ENCODE results near the gene GABBR1.
A peak's percentile ranks its signal among the peaks of the same experiment; 100 is the strongest.

GABBR1 gene

DNA sequence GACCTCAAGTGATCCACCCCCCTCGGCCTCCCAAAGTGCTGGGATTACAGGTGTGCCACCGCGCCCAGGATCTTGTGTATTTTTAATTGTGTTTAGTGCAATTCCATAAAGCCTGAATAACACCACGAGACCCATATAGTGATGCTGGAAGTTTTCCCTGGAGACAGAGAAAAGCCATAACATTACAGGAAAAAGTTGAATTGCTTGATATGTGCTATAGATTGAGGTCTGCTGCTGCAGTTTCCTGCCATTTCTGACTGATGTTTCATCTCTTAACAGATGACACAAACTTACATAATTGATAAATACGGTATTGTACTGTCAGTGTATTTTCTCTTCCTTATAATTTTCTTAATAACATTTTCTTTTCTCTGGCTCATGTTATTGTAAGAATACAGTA lies 66.1 kb downstream of the GABBR1 start:
- no peak for DNase-seq (ENCODE audit: low read depth in 2 of 2)

DNA sequence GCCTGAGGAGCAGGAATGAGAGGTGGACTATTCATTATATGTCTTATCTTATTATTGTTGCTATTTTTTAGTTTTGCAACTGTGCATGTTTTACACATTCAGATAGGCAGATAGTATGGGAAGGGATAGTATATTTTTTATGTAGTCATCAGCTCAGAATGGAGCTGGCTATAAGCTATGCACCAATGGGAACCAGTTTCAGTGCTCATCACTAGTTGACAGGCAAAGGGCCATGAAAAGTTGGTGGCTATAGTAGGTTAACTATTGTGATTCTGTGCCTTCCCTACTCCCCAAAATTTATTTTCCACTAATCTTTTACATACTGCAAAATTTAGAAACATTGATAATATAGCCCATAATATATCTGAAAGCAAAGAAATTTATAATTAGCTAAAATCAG lies 68.1 kb downstream of the GABBR1 start:
- DNase-seq (ENCODE audit: low read depth in 2 of 2) = no peak

DNA sequence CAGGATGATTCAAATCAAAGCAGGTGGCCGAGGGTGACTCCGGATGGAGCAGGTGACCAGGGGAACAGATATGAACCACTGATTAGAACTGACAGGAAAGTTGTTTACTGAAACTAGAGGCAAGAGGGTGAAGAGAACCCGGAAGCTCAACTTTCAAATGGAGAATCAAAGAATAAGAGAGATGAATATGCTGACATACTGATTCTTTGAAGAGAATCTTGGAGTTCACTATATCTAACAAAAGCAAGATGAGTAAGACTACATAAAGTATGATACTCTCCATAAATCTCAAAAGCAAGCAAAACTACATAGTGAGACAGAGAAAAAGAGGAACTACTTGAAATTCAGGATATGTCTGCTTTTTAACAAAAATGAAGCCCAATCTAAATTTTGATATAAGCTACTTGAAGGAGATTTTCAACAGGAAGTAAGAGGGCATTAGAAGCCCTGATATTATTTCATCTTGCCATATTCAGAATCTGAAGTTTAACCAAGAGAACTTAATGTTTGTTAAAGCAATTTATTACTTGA lies 69.5 kb downstream of the GABBR1 start:
- no peak for DNase-seq (ENCODE audit: low read depth in 2 of 2)

DNA sequence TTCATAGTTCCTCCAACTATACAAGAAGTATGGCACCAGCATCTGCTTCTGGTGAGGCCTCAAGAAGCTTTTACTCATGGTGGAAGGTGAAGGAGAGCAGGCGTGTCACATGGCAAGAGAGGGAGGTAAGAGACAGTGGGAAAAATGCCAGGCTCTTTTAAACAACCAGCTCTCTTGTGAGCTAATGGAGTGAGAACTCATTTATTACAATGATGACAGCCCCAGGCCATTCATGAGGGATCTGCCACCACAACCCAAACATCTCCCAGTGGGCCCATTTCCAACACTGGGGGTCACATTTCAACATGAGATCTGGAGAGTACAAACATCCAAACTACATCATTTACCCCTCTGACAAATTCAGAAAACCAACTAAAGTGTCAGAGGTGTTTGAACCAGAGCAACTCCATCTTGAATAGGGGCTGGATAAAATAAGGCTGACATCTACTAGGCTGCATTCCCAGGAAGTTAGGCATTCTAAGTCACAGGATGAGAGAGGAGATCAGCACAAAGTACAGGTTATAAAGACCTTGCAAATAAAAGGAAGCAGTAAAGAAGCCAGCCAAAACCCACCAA lies 71.3 kb downstream of the GABBR1 start:
- no peak for DNase-seq (ENCODE audit: low read depth in 2 of 2)

DNA sequence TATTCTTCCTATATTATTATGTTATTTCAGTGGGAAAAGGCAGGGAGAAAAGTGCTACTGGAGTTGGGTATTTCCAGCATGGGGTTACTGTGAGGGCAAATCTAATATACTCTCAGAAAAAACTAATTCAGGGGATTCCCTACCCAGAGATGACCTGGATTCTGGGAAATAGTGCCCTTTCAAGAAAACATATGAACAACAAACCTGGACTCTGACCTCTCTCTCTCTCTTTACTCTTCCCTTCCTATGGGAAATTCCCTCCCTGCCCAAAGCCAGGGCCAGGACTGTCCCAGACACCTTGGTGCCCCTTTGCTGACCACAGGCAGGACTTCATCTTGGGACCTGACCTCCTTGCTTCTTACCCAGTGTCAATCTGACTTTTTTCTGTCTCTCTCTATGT lies 71.9 kb downstream of the GABBR1 start:
- DNase-seq (ENCODE audit: low read depth in 2 of 2) = no peak

DNA sequence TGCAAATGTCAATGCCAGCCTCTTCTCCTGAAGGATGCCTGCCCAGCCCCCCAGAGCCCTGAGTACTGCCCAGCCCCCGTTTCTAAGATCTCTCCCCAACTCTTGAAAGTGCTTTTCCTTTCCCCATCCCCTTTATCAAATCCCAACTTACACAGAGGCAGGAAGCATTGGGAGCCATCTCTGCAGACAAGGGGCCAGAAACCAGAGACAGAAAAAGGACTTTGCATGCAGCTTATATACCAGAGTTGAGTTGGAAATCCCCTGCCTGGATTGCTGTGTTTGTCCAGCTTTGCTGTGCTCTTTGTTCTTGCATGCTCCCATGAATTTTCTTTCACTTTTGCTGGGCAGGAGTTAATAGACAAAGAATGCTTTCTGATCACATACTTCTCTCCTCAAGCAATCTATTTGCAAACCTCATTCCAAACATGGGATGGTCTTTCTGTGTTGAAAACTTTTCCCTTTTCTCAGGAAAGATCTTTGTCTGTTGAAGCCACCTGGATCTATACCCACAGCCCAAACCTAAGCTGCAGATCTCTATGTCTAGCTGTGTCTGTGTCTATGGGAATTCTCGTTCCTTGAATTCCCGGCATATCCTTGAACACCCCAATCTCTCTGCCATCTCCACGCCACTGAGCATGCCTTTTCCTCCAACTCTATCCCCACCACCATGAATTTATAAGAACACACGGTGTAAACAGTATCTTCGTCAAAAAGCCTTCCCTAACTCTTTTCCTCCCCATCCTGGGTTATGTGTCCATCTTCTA lies 73.3 kb downstream of the GABBR1 start, which contains the start of gene UBD:
Gene UBD (minus strand): TSS at position 209 of the 764 bp plus-strand sequence. CDS start 31 bp downstream, at position 178.
- DNase-seq (ENCODE audit: low read depth in 2 of 2) = no peak

DNA sequence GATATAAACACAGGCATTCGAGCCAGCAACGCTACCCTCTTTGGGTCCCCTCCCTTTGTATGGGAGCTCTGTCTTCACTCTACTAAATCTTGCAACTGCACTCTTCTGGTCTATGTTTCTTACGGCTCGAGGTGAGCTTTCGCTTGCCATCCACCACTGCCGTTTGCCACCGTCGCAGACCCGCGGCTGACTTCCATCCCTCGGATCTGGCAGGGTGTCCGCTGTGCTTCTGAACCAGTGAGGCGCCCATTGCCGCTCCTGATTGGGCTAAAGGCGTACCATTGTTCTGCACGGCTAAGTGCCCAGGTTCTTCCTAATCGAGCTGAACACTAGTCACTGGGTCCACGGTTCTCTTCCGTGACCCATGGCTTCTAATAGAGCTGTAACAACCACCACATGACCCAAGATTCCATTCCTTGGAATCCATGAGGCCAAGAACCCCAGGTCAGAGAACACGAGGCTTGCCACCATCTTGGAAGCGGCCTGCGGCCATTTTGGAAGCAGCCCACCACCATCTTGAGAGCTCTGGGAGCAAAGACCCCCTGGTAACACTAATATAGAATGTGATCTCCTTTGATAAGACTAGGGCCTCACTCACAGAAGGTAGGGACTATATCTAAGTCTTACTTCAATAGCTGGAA lies 74.4 kb downstream of the GABBR1 start:
- no peak for DNase-seq (ENCODE audit: low read depth in 2 of 2)

DNA sequence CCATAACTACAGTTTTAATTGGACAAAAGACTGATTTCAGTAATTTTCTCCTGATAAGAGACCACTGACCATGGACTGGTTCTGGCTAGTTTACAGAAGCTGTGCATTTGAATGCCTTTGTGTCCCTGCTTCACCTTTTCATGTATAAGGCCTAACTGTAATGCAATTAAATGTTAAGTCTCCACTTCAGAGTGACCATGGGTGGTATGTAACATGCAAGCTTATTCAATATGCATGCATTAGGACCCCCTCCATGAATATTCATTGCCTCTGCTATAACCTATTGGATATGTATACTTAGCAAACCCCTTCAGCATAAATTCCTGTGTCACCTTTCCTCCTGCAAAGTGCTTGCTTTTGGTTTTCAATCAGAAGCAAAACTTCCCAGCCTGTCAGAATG lies 75.7 kb downstream of the GABBR1 start:
- DNase-seq (ENCODE audit: low read depth in 2 of 2) = no peak

DNA sequence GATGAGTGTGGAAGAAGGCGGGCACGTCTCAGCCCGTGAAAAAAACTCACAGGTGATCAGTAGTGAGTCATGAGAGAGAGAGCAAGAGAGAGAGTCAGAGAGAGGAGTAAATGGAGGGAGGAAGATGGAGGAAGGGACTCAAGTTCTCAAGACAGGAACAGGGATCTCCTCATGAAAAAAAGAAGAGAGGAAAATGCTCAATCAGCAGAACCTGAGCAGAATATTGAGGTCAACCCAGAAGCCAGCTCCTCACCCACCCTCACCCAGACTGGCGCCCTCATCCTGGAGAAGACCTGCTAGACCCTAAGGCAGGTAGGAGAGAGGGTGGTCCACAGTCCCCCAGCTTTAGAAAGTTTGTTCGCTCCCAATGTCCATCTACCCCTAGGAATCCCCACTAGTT lies 78.2 kb downstream of the GABBR1 start:
- DNase-seq (ENCODE audit: low read depth in 2 of 2) = no peak

DNA sequence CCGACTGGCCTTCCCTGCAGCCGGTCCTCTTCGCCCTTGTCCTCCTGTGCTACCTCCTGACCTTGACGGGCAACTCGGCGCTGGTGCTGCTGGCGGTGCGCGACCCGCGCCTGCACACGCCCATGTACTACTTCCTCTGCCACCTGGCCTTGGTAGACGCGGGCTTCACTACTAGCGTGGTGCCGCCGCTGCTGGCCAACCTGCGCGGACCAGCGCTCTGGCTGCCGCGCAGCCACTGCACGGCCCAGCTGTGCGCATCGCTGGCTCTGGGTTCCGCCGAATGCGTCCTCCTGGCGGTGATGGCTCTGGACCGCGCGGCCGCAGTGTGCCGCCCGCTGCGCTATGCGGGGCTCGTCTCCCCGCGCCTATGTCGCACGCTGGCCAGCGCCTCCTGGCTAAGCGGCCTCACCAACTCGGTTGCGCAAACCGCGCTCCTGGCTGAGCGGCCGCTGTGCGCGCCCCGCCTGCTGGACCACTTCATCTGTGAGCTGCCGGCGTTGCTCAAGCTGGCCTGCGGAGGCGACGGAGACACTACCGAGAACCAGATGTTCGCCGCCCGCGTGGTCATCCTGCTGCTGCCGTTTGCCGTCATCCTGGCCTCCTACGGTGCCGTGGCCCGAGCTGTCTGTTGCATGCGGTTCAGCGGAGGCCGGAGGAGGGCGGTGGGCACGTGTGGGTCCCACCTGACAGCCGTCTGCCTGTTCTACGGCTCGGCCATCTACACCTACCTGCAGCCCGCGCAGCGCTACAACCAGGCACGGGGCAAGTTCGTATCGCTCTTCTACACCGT lies 79.5 kb downstream of the GABBR1 start:
- peak in 1 of 2 experiments; percentile 6 for DNase-seq (ENCODE audit: low read depth in 2 of 2)

DNA sequence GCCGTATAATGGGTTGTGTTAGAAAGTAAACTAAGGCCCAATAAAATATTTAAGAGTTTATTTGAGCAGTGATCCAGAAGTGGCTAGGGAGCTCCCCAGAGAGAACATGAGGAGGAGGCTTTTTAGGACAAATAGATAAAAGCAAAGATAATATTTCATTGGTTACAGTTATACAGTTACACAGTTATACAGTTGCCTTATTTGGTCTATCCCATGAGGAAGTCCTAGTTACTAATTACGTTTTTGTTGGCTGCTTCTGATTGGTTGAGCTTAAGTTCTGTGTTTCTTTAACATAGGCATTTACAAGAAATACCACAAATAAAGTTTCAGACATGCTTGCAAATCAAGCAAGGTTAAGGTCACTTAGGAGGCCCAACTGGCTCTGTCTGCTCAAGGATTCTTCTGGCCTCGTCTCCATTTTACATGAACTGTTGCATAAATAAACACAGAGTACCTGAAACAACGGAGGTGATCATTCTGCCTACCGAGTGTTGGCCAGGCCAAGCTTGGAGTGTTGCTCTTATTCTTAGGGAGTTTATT lies 80.4 kb downstream of the GABBR1 start:
- peak; percentile 6 to 13 for DNase-seq (ENCODE audit: low read depth in 2 of 2)

DNA sequence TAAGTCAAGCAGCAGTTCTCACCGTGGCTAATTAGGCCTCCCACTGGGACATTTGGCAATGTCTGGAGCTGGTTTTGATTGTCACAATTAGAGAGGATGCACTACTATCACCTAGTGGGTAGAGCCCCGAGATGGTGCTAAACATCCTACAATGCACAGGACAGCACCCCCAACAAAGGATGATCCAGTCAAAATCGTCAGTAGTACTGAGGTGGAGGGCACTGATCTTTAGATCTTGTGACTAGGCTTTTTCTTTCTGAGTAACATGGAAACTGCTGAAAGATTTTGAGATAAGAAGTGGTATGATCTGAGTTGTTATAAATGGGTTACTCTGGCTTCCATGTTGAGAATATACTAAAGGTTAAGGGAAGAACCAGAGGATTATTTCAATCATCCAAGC lies 85.4 kb downstream of the GABBR1 start:
- no peak for DNase-seq (ENCODE audit: low read depth in 2 of 2)

DNA sequence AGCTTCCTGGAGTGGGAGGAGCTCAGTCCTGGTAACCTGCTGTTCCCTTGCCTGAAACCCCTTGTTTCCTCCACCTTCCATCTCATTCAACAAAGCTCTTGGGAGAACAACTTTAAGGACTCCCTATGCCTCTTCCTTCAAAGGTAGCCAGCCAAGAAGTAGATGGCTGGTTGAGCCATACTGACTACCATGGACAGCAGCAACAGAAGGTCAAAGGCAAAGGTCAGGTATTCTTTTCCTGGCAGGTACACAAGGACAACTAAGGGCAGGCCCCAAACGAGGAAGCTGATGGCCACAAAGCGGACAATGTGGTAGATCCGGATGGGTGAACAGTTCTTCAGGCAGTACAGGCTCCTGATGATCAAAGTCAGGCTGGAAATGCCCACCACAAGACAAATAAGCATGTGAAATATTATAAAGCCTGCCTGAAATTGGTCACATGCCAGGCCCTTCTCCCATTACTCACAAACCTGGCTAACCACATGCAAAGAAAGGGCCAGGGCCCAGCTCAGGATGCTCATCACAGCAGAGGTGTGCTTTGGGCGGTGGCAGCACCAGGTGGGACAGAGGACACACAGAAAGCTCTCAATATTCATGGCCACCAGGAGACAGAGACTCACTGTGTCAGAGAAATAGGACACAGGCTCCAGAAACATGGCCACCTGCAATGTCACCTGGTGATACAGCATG lies 95.1 kb downstream of the GABBR1 start:
- DNase-seq (ENCODE audit: low read depth in 2 of 2) = no peak

DNA sequence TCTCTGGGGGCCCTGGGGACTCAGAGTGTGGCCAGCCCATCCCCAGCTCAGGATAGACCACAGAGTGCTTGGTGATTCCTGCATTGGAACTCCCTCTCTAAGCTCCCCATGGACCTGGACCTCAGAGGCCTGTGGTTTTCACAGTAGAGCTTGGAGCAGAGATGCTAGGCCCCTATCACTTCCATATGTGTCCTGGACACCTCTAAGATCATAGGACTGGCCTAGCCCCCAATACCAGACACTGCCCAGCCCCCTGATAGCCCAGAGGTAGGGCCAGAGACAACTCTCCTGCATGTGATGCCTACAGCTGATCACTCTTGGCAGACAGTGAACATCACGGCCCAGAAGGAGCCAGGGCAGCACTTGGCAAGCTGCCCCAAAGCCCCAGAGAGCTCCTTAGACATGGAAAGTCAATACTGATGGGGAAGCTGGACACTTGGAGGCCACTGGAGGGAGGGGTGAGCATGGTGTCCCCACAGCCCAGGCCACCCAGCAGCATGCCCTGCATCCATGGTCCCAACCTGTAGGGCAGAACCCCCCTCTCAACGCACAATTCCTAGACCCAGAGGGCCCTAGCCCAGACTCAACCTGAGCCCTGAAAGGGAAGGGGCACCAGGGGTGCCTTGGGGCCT lies 100.5 kb downstream of the GABBR1 start:
- DNase-seq (ENCODE audit: low read depth in 2 of 2) = no peak

DNA sequence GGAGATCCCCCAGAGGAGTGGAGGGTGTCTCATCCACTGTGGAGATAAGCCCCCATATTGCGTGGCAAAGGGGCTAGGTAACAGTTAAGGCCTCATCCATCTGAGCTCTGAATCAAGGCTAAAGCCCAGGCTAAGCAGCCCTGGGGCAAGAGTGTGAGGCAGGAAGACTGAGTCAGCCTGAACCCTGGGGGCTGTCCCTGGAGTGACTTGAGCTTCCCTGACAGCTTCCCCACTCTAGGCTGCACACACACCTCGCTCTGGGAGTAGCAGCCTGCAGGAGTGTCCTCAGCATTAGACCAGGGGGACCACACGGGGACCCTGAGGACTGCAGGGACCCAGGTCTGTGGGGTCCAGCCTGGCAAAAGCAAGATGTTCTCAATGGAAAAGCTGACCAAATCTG lies 101.3 kb downstream of the GABBR1 start:
- DNase-seq (ENCODE audit: low read depth in 2 of 2) = no peak

DNA sequence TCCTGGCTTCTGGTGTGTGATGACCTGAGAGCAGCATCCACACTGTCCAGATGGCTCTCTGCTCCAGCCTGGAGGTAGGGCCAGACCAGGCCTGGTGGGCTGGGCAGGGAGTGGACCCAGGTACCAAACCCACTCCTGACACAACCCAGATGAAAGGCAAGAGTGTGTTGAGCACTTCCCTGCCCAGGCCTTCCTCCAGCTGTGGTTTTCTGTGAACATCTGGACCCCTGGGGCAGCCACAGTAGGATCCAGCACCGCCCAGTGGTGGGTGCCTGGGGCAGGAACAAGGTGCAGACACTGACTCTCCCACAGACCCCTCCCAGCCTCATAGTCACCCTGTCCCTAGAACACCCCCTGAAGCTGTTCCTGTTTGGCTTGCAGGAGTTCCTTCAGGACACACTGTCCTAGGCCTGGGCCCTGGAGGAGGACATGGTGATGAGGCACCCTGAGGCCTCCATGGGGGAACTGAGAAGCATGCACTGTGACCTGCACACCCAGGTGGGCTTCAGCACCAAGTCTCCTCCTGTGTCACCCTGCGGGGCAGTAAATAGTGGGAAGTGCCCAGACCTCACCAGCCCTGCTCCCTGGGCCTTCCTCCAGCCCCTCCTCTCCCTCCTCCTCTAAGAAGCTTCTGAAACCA lies 102.2 kb downstream of the GABBR1 start:
- DNase-seq (ENCODE audit: low read depth in 2 of 2) = no peak

DNA sequence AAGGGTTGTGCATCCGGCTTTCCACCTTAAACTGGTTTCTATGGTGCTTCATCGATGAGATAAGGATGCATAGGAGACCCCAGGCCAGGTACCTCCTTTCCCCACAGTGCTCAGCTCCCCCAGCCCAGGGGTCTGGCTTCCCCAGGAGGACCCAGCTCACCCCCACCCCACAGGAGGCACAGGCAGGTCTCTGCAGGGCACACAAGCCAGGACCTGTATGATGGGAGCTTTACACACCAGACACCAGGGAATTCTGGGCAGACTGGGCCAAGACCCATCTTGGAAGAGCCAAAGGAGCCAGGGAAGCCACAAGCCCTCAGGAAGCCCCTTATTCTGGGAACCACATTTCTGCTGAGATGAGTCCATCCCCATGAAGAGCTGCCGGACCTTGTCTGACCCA lies 103.0 kb downstream of the GABBR1 start:
- no peak for DNase-seq (ENCODE audit: low read depth in 2 of 2)

DNA sequence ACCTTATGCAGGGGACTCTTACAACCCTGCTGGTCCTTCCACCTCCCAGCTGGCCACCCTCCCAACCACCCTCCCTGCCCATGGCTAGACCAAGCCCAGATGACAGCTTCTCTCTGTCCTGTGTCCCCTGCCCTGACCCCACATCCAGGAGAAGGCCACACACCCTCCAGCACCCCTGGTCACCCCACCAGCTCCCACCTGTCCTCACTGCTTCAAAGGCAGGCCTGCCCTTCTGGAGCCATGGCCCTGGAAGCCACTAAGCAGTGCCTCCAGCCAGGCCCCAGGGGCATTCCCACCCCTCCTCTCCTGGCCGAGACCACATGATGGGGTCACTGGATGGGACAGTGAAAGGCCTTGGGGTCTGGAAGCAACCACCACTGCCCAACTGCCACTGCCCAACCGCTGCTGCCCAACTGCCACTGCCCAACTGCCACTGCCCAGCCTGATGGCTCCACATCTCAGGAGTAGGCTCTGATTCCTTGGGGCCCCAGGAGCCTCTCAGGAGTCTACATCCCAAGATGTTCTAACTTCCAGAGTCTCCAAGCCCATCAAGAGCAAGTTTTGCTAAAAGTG lies 103.9 kb downstream of the GABBR1 start:
- DNase-seq (ENCODE audit: low read depth in 2 of 2) = no peak

DNA sequence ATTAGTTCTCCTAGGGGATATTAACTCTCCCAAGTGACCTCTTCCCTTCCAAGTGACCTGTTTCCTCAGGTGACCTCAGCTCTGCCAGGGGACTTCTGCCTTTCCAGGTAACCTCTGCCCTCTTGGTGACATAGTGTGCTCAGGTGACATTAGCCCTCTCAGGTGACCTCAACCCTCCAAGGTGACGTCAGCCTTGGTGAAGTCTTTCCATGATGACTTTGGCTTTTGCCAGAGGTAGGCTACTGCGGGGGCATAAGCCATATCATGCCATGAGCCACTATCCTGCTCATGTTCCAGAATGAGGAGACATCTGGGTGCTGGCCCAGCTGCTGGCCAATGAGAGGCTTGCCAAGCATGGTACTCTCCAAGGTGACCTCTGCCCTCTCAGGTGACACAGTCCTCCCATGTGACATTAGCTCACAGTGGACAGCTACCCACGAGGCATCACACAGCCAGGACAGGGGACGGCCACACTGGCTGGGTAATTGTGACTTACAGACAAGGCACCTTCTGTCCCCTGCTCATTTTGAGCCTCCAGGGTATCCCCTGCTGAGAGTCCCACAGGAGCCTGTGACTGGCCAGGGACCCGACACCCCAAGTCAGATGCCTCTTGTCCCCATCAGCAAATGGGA lies 104.6 kb downstream of the GABBR1 start:
- no peak for DNase-seq (ENCODE audit: low read depth in 2 of 2)

All from fibroblast of skin of left quadriceps (primary cell).